Esophagus squamous epithelium (tissue), 5 donors: Measurements from ENCODE around the gene PLIN5. TPM values are rescaled to one million over a fixed set of nuclear protein-coding genes. Genes with fewer than 3 reads are reported as not detected.
A peak's percentile ranks its signal among the peaks of the same experiment; 100 is the strongest.

Experiments used
- DNase-seq: peaks from one replicate; lab custom pipeline; 2025; lab: John Stamatoyannopoulos, UW
- H3K27ac ChIP-seq, 4 donors: fragments of 200-600 bp; sonication (generic); one replicate each; pipeline ENCODE4 v1.5.1; 2016 to 2019; ENCODE audit warnings: mild to moderate bottlenecking in 1 of 4
- H3K27me3 ChIP-seq, 4 donors: fragments of 200-600 bp; sonication (generic); 1 replicate in 3 of 4; 2 replicates in 1 of 4; pipeline versions ENCODE4 v1.5.1 to v1.6.0; 2017 to 2021; ENCODE audit warnings: antibody characterized with exemption in 1 of 4
- H3K36me3 ChIP-seq, 3 donors: fragments of 200-600 bp; sonication (generic); one replicate each; pipeline ENCODE4 v1.5.1; 2016 to 2019
- H3K4me1 ChIP-seq, 3 donors: fragments of 200-600 bp; sonication (generic); one replicate each; pipeline ENCODE4 v1.5.1; 2017 to 2019
- H3K4me3 ChIP-seq, 4 donors: fragments of 200-600 bp; sonication (generic); 1 replicate in 3 of 4; 2 replicates in 1 of 4; pipeline ENCODE4 v1.5.1; 2016 to 2019; ENCODE audit warnings: mild to moderate bottlenecking in 2 of 4, moderate library complexity in 1 of 4
- H3K9me3 ChIP-seq, 3 donors: fragments of 200-600 bp; sonication (generic); one replicate each; pipeline ENCODE4 v1.5.1; 2016 to 2019
- POLR2A ChIP-seq, 4 donors: fragments of 450-650 bp; IDR thresholded peaks; one replicate each; pipeline ENCODE4 v1.6.1; 2017; ENCODE audit warnings: antibody characterized with exemption in 4 of 4, mild to moderate bottlenecking in 4 of 4, moderate library complexity in 3 of 4
- WGBS, 2 donors: methylation state at CpG; one replicate each; pipeline ENCODE4 v1.1.5; 2018; 5-methylcytosine and 5-hydroxymethylcytosine counted together
- intact Hi-C: fragments of 100-400 bp; cut with DNase I; formaldehyde crosslinking; loops from one replicate; pipeline ENCODE4 v1.15.0; 2022
- total RNA-seq, 4 donors: library from RNA; depleted of rRNA; stranded (reverse); fragments of >200 nt; gene quantifications; one replicate each; pipeline ENCODE4 v1.1.0, GENCODE V29; 2016
- TF ChIP-seq, protein P1 (sequence below), 6 experiments: fragments of 450-650 bp in 4 of 6; fragments of 200-600 bp in 2 of 6; sonication (generic) in 2 of 6; IDR thresholded peaks; one replicate each; pipeline ENCODE4 v1.5.1; 2016 to 2019; ENCODE audit warnings: antibody characterized with exemption in 6 of 6, mild to moderate bottlenecking in 4 of 6, moderate library complexity in 4 of 6
- donor health status: DM: yes; HTN: yes; CAD: no.

PLIN5 gene
- total RNA-seq, 4 donors from 2014 or later = 1.9 to 12.9 (median 5.2) TPM

DNA sequence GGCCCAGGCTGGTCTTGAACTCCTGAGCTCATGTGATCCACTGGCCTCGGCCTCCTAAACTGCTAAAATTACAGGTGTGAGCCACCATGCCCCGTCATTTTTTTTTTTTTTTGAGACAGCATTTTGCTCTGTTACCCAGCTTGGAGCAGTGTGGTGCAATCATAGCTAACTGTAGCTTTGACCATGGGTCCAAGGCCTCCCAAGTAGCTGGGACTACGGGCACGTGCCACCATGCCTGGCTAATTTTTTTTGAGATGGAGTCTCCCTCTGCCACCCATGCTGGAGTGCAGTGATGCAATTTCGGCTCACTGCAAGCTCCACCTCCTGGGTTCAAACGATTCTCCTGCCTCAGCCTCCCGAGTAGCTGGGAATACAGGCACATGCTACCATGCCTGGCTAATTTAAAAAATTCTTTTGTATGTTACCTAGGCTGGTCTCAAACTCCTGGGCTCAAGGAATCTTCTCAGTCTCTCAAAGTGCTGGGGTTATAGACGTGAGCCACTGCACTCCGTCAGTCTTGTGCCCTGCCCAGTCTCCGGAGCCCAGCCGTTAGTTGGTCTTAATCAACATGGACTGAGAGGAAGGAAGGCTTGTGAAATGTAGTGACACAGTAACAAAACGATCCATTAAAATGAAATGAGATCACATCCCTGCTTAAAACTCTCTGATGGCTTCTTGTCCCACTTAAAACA is 6.2 kb upstream of the PLIN5 start:
- no peak for DNase-seq
- Histone ChIP-seq H3K4me1 (peaks cover 6 to 45% (median 13%) of the 10 kb centered on the region in 3 donors), H3K27ac (peak overlapping the region in 2 of 4 donors; percentile 39 to 84), H3K4me3 (no peak overlapping the region), H3K36me3 (no peaks in the 10 kb centered on the region), H3K9me3 (no peaks in the 10 kb centered on the region), H3K27me3 (peaks cover 0 to 32% (median 0%) of the 10 kb centered on the region in 4 donors)
- 81 to 86% methylated on average over 6 to 8 of the region's 12 CpGs for WGBS, 2 donors
- TF ChIP-seq, protein P1, sequence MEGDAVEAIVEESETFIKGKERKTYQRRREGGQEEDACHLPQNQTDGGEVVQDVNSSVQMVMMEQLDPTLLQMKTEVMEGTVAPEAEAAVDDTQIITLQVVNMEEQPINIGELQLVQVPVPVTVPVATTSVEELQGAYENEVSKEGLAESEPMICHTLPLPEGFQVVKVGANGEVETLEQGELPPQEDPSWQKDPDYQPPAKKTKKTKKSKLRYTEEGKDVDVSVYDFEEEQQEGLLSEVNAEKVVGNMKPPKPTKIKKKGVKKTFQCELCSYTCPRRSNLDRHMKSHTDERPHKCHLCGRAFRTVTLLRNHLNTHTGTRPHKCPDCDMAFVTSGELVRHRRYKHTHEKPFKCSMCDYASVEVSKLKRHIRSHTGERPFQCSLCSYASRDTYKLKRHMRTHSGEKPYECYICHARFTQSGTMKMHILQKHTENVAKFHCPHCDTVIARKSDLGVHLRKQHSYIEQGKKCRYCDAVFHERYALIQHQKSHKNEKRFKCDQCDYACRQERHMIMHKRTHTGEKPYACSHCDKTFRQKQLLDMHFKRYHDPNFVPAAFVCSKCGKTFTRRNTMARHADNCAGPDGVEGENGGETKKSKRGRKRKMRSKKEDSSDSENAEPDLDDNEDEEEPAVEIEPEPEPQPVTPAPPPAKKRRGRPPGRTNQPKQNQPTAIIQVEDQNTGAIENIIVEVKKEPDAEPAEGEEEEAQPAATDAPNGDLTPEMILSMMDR (IDR thresholded peaks at IDR 0.05) = no peak
- TF ChIP-seq POLR2A (IDR thresholded peaks at IDR 0.05) = no peak
- intact Hi-C loops = no loop called here

DNA sequence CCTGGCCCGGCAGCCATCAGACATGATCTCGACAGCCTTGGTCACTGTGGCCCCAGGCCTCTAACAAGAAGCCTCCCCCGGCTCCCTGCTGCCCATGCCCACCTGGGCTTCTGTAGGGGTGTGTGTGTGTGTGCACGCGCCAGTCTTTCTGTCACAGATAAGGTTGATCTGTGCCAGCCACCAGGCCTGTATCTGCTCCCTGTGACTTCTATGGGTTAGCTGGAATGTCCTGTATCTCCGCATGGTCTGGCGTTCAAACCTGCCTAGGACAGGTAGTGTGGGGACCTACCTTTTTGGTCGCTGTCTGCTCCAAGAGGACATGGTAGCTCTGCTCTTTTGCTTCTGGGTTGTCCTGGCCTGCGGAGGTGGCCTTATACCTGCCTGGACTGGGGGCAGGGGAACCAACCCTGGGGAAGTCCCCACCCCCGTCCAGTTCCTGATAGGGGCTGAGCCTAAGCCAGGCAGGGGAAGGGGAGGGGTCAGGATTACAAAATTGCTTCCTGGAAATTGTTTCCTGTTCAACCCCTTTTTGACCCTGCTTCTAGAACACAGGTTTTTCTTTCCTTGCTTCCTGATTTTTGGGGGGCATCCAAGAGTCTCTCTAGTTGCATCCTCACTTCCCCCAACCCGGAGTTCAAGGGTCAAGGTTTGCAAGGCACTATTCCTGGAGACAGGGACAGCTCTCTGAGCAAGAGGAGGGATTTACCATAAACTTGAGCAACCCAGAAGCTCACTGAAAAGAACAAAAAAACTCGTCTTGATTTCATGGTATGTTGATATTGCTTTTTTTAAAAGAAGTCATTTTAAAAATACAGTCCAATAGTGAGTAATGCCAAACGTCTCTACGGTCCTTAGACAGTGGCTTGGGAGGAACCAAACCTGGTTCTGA is 4.9 kb upstream of the PLIN5 start, which contains the start of gene LRG1:
Gene LRG1, minus strand, starts transcription at position 344 of the 889 bp plus-strand sequence. Its CDS starts 23 bp downstream, at position 321.
- 28 to 33% methylated on average over 7 to 11 of the region's 14 CpGs for WGBS, 2 donors
- peak within 1 kb of the TSS; percentile 1 to 59 (median 24) for H3K4me3 ChIP-seq
- DNase-seq = no peak
- H3K36me3 ChIP-seq = no peaks in the 10 kb centered on the region
- intact Hi-C loops = no loop called here
- H3K27ac ChIP-seq = peak within 1 kb of the TSS; percentile 46 to 84 (median 75)
- TF ChIP-seq, protein P1 (IDR thresholded peaks at IDR 0.05) = no peak
- TF ChIP-seq POLR2A (IDR thresholded peaks at IDR 0.05) = no peak
- H3K27me3 ChIP-seq = peaks cover 0 to 45% (median 0%) of the 10 kb centered on the region in 4 donors
- H3K4me1 ChIP-seq = peaks cover 11 to 54% (median 20%) of the 10 kb centered on the region in 3 donors
- no peaks in the 10 kb centered on the region for H3K9me3 ChIP-seq

DNA sequence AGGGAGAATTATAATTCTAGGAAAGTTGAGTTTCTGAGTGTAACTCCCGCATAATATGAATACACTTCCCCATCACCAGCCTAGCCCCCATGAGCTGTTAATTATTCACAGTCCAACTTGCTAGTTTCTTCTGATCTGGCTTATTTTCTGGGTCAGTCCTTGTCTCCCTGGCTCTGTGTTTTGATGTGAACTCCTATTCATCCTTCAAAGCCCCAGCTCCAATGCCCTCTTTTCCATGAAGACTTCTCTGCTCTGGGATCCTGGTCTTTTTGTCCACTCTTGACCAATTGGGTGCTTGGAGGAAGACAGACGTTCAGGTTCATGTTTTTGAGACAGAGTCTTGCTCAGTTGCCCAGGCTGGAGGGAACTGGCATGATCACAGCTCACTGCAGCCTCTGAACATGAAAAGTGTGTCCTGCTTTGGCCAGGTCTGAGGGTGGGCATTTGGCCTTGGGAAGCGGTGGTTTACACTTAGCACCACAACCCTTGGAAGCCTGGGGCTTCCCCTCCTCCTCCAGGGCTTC is 4.2 kb upstream of the PLIN5 start:
- no peak for DNase-seq
- no peaks in the 10 kb centered on the region for H3K9me3 ChIP-seq
- peak overlapping the region; percentile 46 to 84 (median 75) for H3K27ac ChIP-seq
- H3K4me3 ChIP-seq = peak overlapping the region; percentile 1 to 59 (median 24)
- H3K36me3 ChIP-seq = no peaks in the 10 kb centered on the region
- TF ChIP-seq, protein P1 (IDR thresholded peaks at IDR 0.05) = no peak
- no peak for TF ChIP-seq POLR2A (IDR thresholded peaks at IDR 0.05)
- intact Hi-C loops = no loop called here
- H3K4me1 ChIP-seq = peaks cover 14 to 59% (median 24%) of the 10 kb centered on the region in 3 donors
- peaks cover 0 to 47% (median 0%) of the 10 kb centered on the region in 4 donors for H3K27me3 ChIP-seq
- whole genome bisulfite sequencing, 2 donors = 69 to 76% methylated on average over 2 to 3 of the region's 3 CpGs

DNA sequence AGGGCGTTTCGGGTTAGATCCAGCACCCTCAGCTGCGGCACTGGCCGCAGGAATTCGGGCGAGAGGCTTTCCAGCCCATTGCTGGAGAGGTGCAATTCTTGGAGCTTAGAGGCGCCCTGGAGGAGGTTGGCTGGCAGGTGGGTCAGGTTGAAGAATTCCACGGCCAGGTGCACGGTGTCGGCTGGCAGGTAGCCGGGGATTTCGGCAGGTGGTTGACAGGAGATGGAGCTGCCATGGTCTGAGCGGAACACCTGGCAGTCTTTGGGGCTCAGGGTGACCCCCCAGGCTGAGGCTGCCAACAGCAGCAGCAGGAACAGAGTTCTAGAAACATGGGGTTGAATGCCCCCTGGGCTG is 3.6 kb upstream of the PLIN5 start:
- Histone ChIP-seq H3K27ac (no peak overlapping the region), H3K4me1 (peaks cover 14 to 59% (median 24%) of the 10 kb centered on the region in 3 donors), H3K27me3 (peaks cover 0 to 47% (median 0%) of the 10 kb centered on the region in 4 donors), H3K4me3 (peak overlapping the region in 1 of 4 donors; percentile 59), H3K36me3 (no peaks in the 10 kb centered on the region), H3K9me3 (no peaks in the 10 kb centered on the region)
- intact Hi-C loops = no loop called here
- 78 to 94% methylated on average over 5 to 9 of the region's 13 CpGs for WGBS, 2 donors
- DNase-seq = no peak
- TF ChIP-seq, protein P1 (IDR thresholded peaks at IDR 0.05) = no peak
- TF ChIP-seq POLR2A (IDR thresholded peaks at IDR 0.05) = no peak
